Glutamatergic neuron (in vitro differentiated cells): ENCODE results near the gene NANOGP8. TPM values are rescaled to one million over a fixed set of nuclear protein-coding genes. Genes with fewer than 3 reads are reported as not detected.
"Not testable (repeated sequence)": the region's sequence is repeated elsewhere in the genome, so short reads cannot be mapped to it uniquely, and the experiment has no call there.

Source experiments
- DNase-seq: peaks from one replicate; pipeline ENCODE4 v3.0.0; 2022
- H3K27ac Mint-ChIP-seq: one replicate; pipeline ENCODE4 v1.8.0; 2020; ENCODE audit warnings: mild to moderate bottlenecking, mixed read lengths, inconsistent platforms; ENCODE audit not compliant: unreplicated experiment
- H3K27me3 Mint-ChIP-seq: one replicate; pipeline ENCODE4 v1.8.0; 2020; ENCODE audit warnings: mild to moderate bottlenecking, moderate library complexity, mixed read lengths, inconsistent platforms; ENCODE audit not compliant: unreplicated experiment
- H3K36me3 Mint-ChIP-seq: one replicate; pipeline ENCODE4 v1.8.0; 2020; ENCODE audit warnings: mild to moderate bottlenecking, mixed read lengths, inconsistent platforms; ENCODE audit not compliant: unreplicated experiment
- H3K4me1 Mint-ChIP-seq: one replicate; pipeline ENCODE4 v1.8.0; 2020; ENCODE audit warnings: mild to moderate bottlenecking, low read depth, mixed read lengths, inconsistent platforms; ENCODE audit not compliant: unreplicated experiment
- H3K4me3 Mint-ChIP-seq: one replicate; pipeline ENCODE4 v1.8.0; 2020; ENCODE audit warnings: mild to moderate bottlenecking, mixed read lengths, inconsistent platforms; ENCODE audit not compliant: unreplicated experiment
- H3K9me3 Mint-ChIP-seq: one replicate; pipeline ENCODE4 v1.8.0; 2020; ENCODE audit warnings: mild to moderate bottlenecking, moderate library complexity, mixed read lengths, inconsistent platforms; ENCODE audit not compliant: unreplicated experiment
- CTCF ChIP-seq: fragments of 200-600 bp; sonication (generic); IDR thresholded peaks from one replicate; pipeline ENCODE4 v1.5.0; 2021; ENCODE audit not compliant: partially characterized antibody, unreplicated experiment
- total RNA-seq: library from RNA; stranded (reverse); fragmentation: NEBNext Ultra II Directional; extraction: Animal tissue kit (Norgen Biotek cat#: 25700); gene quantifications from one replicate; pipeline ENCODE4 v1.2.1, GENCODE V29; 2021; ENCODE audit not compliant: unreplicated experiment

NANOGP8 gene
- total RNA-seq, 1 donor from 2014 or later = 0.86 TPM

- H3K36me3 Mint-ChIP-seq = peaks cover 9% of the 10 kb centered on the region
- H3K27ac Mint-ChIP-seq = no peak overlapping the region
- no peak overlapping the region for H3K4me3 Mint-ChIP-seq
- no peaks in the 10 kb centered on the region for H3K27me3 Mint-ChIP-seq
- no peak for TF ChIP-seq CTCF
- peaks cover 2% of the 10 kb centered on the region for H3K9me3 Mint-ChIP-seq
- DNase-seq = no peak
- H3K4me1 Mint-ChIP-seq = peaks cover 12% of the 10 kb centered on the region
Measured at GRCh38 chr15:35089551-35089950, 4.5 kb upstream of the NANOGP8 start.

- Mint-ChIP-seq H3K9me3 (peaks cover 2% of the 10 kb centered on the region), H3K27ac (no peak overlapping the region), H3K4me1 (peaks cover 13% of the 10 kb centered on the region), H3K4me3 (no peak overlapping the region), H3K36me3 (peaks cover 9% of the 10 kb centered on the region), H3K27me3 (no peaks in the 10 kb centered on the region)
- no peak for TF ChIP-seq CTCF
- DNase-seq = no peak
Measured at GRCh38 chr15:35088329-35088728, 3.2 kb upstream of the NANOGP8 start.

GRCh38 chr15:35087759-35088158 is 2.7 kb upstream of the NANOGP8 start:
- no peak overlapping the region for H3K4me3 Mint-ChIP-seq
- no peak for TF ChIP-seq CTCF
- no peaks in the 10 kb centered on the region for H3K27me3 Mint-ChIP-seq
- no peak overlapping the region for H3K27ac Mint-ChIP-seq
- peaks cover 5% of the 10 kb centered on the region for H3K36me3 Mint-ChIP-seq
- DNase-seq = no peak
- H3K4me1 Mint-ChIP-seq = peaks cover 13% of the 10 kb centered on the region
- H3K9me3 Mint-ChIP-seq = peaks cover 5% of the 10 kb centered on the region

GRCh38 chr15:35082371-35083348 is 2.4 kb downstream of the NANOGP8 start:
- not testable (repeated sequence) for H3K27ac Mint-ChIP-seq
- peaks cover 13% of the 10 kb centered on the region for H3K4me1 Mint-ChIP-seq

GRCh38 chr15:35081626-35082365 is 3.3 kb downstream of the NANOGP8 start:
- not testable (repeated sequence) for H3K27me3 Mint-ChIP-seq, H3K4me3 Mint-ChIP-seq, H3K27ac Mint-ChIP-seq, DNase-seq, H3K4me1 Mint-ChIP-seq
- Mint-ChIP-seq H3K36me3 (peaks cover 11% of the 10 kb centered on the region), H3K9me3 (peaks cover 13% of the 10 kb centered on the region)

More at GRCh38 chr15:35082371-35083348, 2.4 kb downstream of the NANOGP8 start:
- not testable (repeated sequence) for H3K4me3 Mint-ChIP-seq, H3K27me3 Mint-ChIP-seq, DNase-seq
- Mint-ChIP-seq H3K36me3 (peaks cover 11% of the 10 kb centered on the region), H3K9me3 (peaks cover 13% of the 10 kb centered on the region)
